Choroid plexus epithelial cell (primary cell): ENCODE data around the gene GSG1L.

Experiments
- DNase-seq: peaks from one replicate; pipeline ENCODE4 v3.0.0-alpha.2; 2010; ENCODE audit warnings: low read depth
- H3K4me3 ChIP-seq: 2 replicates; pipeline ENCODE4 v1.5.1; 2011; ENCODE audit warnings: low read depth, mild to moderate bottlenecking, control low read depth, low read length, moderate library complexity
- CTCF ChIP-seq: conservative IDR thresholded peaks from 2 replicates; pipeline ENCODE4 v1.5.1; 2011; ENCODE audit warnings: low read depth, mild to moderate bottlenecking, control low read depth, inconsistent platforms, low read length, moderate library complexity

GSG1L gene

GRCh38 chr16:27917949-27918348 lies 145.6 kb downstream of the GSG1L start:
- no peak overlapping the region for H3K4me3 ChIP-seq
- TF ChIP-seq CTCF = no peak
- DNase-seq = no peak

GRCh38 chr16:27911486-27911885 lies 152.0 kb downstream of the GSG1L start:
- no peak overlapping the region for H3K4me3 ChIP-seq
- no peak for TF ChIP-seq CTCF
- DNase-seq = no peak

GRCh38 chr16:27907457-27907972 lies 156.0 kb downstream of the GSG1L start:
- no peak for DNase-seq
- no peak for TF ChIP-seq CTCF
- no peak overlapping the region for H3K4me3 ChIP-seq

GRCh38 chr16:27906883-27907282 lies 156.6 kb downstream of the GSG1L start:
- no peak for DNase-seq
- no peak for TF ChIP-seq CTCF

GRCh38 chr16:27903046-27903655 lies 160.4 kb downstream of the GSG1L start:
- no peak for TF ChIP-seq CTCF
- no peak overlapping the region for H3K4me3 ChIP-seq
- DNase-seq = no peak

More at GRCh38 chr16:27906883-27907282, 156.6 kb downstream of the GSG1L start:
- no peak overlapping the region for H3K4me3 ChIP-seq

GRCh38 chr16:27902551-27902950 lies 161.0 kb downstream of the GSG1L start:
- no peak for DNase-seq
- no peak overlapping the region for H3K4me3 ChIP-seq
- TF ChIP-seq CTCF = no peak

- DNase-seq = no peak
- H3K4me3 ChIP-seq = no peak overlapping the region
- TF ChIP-seq CTCF = no peak
Observed at GRCh38 chr16:27901956-27902355, 161.6 kb downstream of the GSG1L start.
